Subcutaneous abdominal adipose tissue (tissue), 5 donors: ENCODE data around the gene AHCYL2.
"Not testable (repeated sequence)": the region's sequence is repeated elsewhere in the genome, so short reads cannot be mapped to it uniquely, and the experiment has no call there.

ENCODE experiments used
- H3K27ac ChIP-seq: one replicate; pipeline ENCODE4 v1.7.0; 2013; ENCODE audit warnings: low read depth, mild to moderate bottlenecking, inconsistent platforms, low read length, moderate library complexity
- H3K27me3 ChIP-seq, 5 donors: one replicate each; pipeline ENCODE4 v1.7.0; 2013; ENCODE audit warnings: low read length in 5 of 5, inconsistent platforms in 1 of 5; ENCODE audit not compliant: control insufficient read depth in 5 of 5, insufficient read depth in 4 of 5
- H3K36me3 ChIP-seq, 5 donors: one replicate each; pipeline ENCODE4 v1.7.0; 2013; ENCODE audit warnings: low read length in 5 of 5; ENCODE audit not compliant: control insufficient read depth in 5 of 5, insufficient read depth in 5 of 5
- H3K4me1 ChIP-seq, 5 donors: one replicate each; pipeline ENCODE4 v1.7.0; 2013; ENCODE audit warnings: low read length in 5 of 5, mild to moderate bottlenecking in 3 of 5, moderate library complexity in 1 of 5; ENCODE audit not compliant: control insufficient read depth in 5 of 5, insufficient read depth in 5 of 5
- H3K4me3 ChIP-seq, 5 donors: one replicate each; pipeline ENCODE4 v1.7.0; 2013; ENCODE audit warnings: low read length in 5 of 5, low read depth in 1 of 5
- H3K9ac ChIP-seq, 5 donors: one replicate each; pipeline ENCODE4 v1.7.0; 2013; ENCODE audit warnings: low read length in 5 of 5, mild to moderate bottlenecking in 4 of 5, moderate library complexity in 3 of 5
- H3K9me3 ChIP-seq, 5 donors: one replicate each; pipeline ENCODE4 v1.7.0; 2013; ENCODE audit warnings: low read length in 5 of 5; ENCODE audit not compliant: control insufficient read depth in 5 of 5
- donor health status: healthy.
- donor health status: healthy.
- donor health status: healthy.
- donor health status: healthy.
- donor health status: healthy.

AHCYL2 gene

GRCh38 chr7:129401228-129401966 is 176.6 kb downstream of the AHCYL2 start:
- Histone ChIP-seq H3K4me3 (no peak overlapping the region), H3K9ac (no peak overlapping the region), H3K36me3 (peaks cover 7 to 32% (median 9%) of the 10 kb centered on the region in 5 donors), H3K27ac (no peak overlapping the region), H3K4me1 (no peaks in the 10 kb centered on the region), H3K9me3 (no peaks in the 10 kb centered on the region), H3K27me3 (no peaks in the 10 kb centered on the region)

GRCh38 chr7:129401967-129402860 is 177.4 kb downstream of the AHCYL2 start:
- H3K4me3 ChIP-seq, result no peak overlapping the region
- H3K9me3 ChIP-seq, result no peaks in the 10 kb centered on the region
- no peaks in the 10 kb centered on the region for H3K4me1 ChIP-seq
- peaks cover 7 to 35% (median 10%) of the 10 kb centered on the region in 5 donors for H3K36me3 ChIP-seq
- H3K9ac ChIP-seq, result peak overlapping the region in 1 of 5 donors; percentile 6
- H3K27ac ChIP-seq, result no peak overlapping the region
- H3K27me3 ChIP-seq, result no peaks in the 10 kb centered on the region

GRCh38 chr7:129405527-129405926 is 180.7 kb downstream of the AHCYL2 start:
- Histone ChIP-seq H3K9me3 (no peaks in the 10 kb centered on the region), H3K27ac (no peak overlapping the region), H3K27me3 (no peaks in the 10 kb centered on the region), H3K4me3 (no peak overlapping the region), H3K36me3 (peaks cover 5 to 55% (median 19%) of the 10 kb centered on the region in 5 donors), H3K4me1 (no peaks in the 10 kb centered on the region), H3K9ac (no peak overlapping the region)

GRCh38 chr7:129410238-129410637 is 185.4 kb downstream of the AHCYL2 start:
- not testable (repeated sequence) for H3K9ac ChIP-seq, H3K27me3 ChIP-seq, H3K4me1 ChIP-seq, H3K27ac ChIP-seq, H3K9me3 ChIP-seq, H3K4me3 ChIP-seq
- peaks cover 11 to 44% (median 19%) of the 10 kb centered on the region in 5 donors for H3K36me3 ChIP-seq

GRCh38 chr7:129412501-129412900 is 187.7 kb downstream of the AHCYL2 start:
- Histone ChIP-seq H3K36me3 (peaks cover 6 to 32% (median 17%) of the 10 kb centered on the region in 5 donors), H3K9ac (no peak overlapping the region), H3K4me1 (no peaks in the 10 kb centered on the region), H3K27ac (no peak overlapping the region), H3K4me3 (no peak overlapping the region), H3K27me3 (no peaks in the 10 kb centered on the region), H3K9me3 (no peaks in the 10 kb centered on the region)

GRCh38 chr7:129417073-129417472 is 192.2 kb downstream of the AHCYL2 start:
- no peaks in the 10 kb centered on the region for H3K4me1 ChIP-seq
- H3K9ac ChIP-seq, result no peak overlapping the region
- H3K27me3 ChIP-seq, result no peaks in the 10 kb centered on the region
- H3K36me3 ChIP-seq, result peaks cover 6 to 14% (median 10%) of the 10 kb centered on the region in 5 donors
- no peak overlapping the region for H3K27ac ChIP-seq
- no peak overlapping the region for H3K4me3 ChIP-seq
- H3K9me3 ChIP-seq, result no peaks in the 10 kb centered on the region

- Histone ChIP-seq H3K4me3 (no peak overlapping the region), H3K36me3 (peaks cover 7 to 37% (median 18%) of the 10 kb centered on the region in 5 donors), H3K9me3 (no peaks in the 10 kb centered on the region), H3K4me1 (no peaks in the 10 kb centered on the region), H3K27ac (no peak overlapping the region), H3K27me3 (no peaks in the 10 kb centered on the region), H3K9ac (no peak overlapping the region)
Observed at GRCh38 chr7:129421717-129422250, 197.0 kb downstream of the AHCYL2 start.

- H3K27me3 ChIP-seq, result no peaks in the 10 kb centered on the region
- no peaks in the 10 kb centered on the region for H3K9me3 ChIP-seq
- no peak overlapping the region for H3K9ac ChIP-seq
- no peak overlapping the region for H3K27ac ChIP-seq
- peaks cover 9 to 46% (median 25%) of the 10 kb centered on the region in 5 donors for H3K36me3 ChIP-seq
- no peak overlapping the region for H3K4me3 ChIP-seq
- no peaks in the 10 kb centered on the region for H3K4me1 ChIP-seq
Observed at GRCh38 chr7:129422727-129423126, 197.9 kb downstream of the AHCYL2 start.

GRCh38 chr7:129423700-129424410 is 199.0 kb downstream of the AHCYL2 start:
- Histone ChIP-seq H3K4me1 (no peaks in the 10 kb centered on the region), H3K27me3 (no peaks in the 10 kb centered on the region), H3K9ac (no peak overlapping the region), H3K4me3 (no peak overlapping the region), H3K27ac (no peak overlapping the region), H3K36me3 (peaks cover 11 to 47% (median 25%) of the 10 kb centered on the region in 5 donors), H3K9me3 (no peaks in the 10 kb centered on the region)
